ENCODE results near the gene CXCL3.

The CXCL3 gene

DNA sequence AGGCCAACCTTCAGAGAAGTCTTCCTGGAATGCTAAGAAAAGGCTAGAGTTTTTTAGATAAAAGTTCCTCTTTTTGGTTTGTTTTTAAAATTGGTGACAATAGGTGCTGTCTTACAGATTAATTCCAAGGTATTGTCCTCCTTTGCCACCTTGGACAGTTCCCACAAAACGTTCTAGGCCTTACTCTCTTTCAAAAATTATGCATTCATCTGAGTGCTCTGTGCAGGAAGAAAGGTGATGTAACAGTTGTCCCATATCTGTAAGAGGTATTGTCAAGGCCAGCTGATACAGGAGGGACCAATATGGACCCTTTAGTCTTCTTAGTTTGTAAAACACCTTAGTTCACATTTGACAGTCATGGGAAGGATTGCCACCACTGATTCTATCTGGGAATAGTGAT, 24.2 kb downstream of the CXCL3 start:
- DNase-seq (ENCODE audit: low spot score): no peak

DNA sequence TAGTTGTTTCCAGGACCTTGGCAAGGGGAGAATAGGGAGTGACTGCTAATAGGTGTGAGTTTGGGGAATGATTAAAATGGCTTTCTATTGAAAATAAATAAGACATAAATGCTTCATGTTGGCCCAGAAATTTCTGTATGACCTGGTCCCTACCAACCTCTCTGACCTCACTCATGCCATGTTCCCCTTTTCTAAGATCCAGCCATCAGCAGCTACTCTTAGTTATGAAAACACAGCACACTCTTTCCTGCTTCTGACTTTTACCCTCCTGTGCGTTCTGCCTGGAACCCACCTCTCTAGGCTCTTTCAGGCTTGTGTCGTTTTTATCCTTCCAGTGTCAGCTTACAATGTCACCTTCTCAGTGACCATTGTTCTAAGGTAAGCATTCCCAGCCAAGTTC, 25.2 kb downstream of the CXCL3 start:
- no peak for DNase-seq (ENCODE audit: low spot score)

DNA sequence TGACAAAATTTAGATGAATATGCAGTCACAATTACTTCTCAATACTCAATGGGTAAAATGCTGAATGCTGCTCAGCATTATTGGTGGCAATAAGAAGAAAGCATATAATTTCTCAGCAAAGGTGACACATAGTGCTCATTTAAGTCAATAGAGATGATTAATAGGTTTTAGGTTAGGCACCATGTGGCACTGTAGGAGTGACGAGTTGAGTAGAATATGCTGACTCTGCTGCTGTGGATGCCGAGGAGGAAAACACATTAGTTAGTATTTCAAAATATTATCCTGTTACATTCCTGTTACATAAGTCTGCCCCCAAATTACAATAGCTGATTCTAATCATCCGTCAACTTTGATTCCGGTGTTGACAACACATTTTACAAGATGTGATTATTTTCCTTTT, 26.4 kb downstream of the CXCL3 start:
- DNase-seq (ENCODE audit: low spot score): no peak

DNA sequence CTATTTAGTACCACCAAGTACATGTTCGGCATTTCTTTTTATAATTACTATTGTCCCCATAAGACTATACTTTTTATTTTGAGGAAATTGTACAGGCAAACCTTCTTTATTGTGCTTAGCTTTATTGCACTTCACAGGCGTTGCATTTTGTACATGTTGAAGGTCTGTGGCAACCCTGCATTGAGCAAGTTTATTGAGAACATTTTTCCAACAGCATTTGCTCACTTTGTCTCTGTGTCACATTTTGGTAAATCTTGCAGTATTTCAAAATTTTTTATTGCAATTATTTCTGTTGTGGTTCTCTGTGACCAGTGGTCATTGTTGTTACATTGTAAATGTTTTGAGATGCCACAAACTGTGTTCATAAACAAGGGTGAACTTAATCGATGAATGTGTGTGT, 29.2 kb downstream of the CXCL3 start:
- DNase-seq (ENCODE audit: low spot score): no peak

DNA sequence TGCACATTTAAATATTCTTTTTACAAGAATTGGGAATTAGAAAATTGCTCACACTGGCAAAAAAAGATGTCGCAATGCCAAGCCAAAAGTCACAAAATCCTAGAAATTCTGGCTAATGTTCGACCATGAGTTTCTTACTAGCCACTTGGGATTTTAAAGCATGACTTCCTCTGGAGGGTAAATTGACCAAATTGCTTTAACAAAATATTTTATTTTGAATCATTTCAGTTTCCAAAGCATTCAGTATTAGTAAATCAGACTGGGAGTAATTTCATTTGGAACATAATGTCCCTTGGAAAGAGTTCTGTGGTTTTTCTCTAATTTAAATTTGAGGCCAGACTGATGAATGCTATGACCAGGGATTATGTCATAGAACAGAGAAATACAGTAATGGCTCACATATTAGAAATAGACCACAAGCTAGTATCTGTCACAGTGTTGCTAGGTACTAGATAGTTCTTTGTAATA, 32.4 kb downstream of the CXCL3 start:
- DNase-seq (ENCODE audit: low spot score): no peak

DNA sequence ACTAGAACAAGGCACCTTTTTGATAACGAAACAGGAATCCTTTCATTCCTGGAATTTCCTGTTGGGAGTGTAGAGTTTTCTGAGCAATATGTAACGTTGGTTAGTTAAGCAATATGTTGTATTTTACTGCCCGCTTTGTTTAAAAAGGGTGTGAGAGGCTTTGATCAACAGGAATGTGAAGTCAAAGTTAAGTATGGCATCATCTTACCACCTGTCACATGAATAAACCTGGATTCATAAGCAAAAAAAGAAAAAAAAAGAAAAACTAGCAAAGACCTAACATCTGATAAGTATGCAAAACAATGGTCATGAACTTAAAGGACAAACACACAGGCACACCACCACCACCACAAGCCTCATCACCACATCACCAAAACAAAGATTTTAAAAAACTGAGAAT, 33.0 kb downstream of the CXCL3 start:
- no peak for DNase-seq (ENCODE audit: low spot score)

DNA sequence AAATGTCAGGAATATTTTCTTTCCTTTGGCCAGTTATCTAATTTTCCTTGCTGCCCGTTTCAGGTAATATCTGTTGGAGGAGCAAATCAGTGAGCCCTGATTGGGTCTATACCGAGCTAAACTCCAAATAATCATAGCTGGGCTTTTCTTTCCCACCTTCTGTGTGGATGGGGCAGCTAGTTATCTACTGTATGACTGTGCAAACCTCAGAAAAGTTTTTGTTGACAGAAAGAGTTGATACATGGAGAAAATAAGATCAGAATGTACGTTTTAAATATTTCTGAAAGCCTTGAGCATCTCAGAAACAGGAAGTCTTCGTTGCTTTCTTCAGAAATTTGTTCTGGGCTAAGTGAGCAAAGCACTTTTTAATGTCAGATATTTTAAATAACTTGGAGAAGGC, 33.8 kb downstream of the CXCL3 start:
- no peak for DNase-seq (ENCODE audit: low spot score)

DNA sequence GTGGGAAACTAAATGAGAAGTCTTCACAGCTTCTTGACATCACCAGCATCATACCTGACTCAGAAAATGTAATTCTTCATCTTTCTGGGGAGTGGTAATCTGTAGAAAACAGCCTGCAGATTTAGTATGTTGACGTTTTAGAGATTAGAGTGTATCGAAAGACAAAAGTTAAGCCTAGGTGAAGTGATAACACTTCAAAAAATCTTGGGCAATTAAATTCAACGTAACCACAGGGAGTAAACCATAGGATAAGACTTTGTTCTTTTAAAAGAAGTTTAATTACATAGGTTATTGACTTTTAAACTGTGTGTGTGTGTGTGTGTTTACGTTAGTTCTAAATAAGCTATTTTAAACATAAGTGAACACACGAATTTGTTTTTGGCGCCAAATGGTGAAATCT, 38.2 kb downstream of the CXCL3 start:
- no peak for DNase-seq (ENCODE audit: low spot score)

DNA sequence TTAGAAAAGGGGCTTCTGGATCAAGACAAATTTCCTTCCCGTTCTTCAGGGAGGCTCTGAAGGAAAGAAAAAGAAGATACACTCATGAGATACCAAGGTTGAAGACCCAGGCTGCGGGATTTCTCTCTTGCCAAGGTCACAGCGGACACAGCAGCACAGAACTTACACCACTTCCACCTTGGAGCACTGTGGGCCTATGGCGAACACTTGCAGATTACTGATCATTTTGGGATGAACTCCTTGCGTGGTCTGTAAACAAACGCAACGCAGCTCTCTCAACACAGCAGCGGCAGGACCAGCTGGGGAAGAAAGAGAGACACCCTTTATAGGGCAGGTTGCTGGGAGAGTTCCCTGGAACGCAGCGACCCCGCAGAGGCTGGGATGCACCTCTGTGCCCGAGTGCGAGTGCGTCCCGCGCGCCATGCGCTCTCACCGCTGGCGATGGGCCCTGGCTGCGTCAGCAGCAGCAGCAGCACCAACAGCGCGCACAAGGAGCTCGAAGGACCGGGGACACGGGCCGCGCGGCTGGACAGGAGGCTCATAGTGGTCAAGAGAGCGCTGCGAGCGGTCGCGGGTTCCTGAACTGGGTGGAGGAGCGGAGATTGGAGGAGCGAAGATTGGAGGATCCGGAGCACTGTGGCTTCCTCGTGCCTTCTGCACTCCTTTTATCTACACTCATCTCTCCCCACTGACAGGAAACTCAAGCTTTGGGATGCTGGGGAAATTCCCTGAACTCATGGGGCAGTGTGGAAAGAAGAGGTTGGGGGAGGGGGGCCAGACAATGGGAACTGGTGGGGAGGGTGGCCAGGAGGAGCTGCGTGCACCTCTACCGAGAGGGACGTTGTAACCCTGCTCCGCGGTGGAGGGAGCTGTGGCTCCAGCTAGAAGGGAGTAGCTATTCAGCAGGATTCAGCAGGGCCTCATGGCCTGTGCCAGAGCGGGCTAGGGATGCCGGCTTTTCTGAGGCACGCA, 40.2 kb downstream of the CXCL3 start, which contains the start of gene CXCL5:
Gene CXCL5, minus strand, starts transcription at position 638 of the 972 bp plus-strand sequence. Its CDS starts 96 bp downstream, at position 542.
- DNase-seq (ENCODE audit: low spot score): no peak

DNA sequence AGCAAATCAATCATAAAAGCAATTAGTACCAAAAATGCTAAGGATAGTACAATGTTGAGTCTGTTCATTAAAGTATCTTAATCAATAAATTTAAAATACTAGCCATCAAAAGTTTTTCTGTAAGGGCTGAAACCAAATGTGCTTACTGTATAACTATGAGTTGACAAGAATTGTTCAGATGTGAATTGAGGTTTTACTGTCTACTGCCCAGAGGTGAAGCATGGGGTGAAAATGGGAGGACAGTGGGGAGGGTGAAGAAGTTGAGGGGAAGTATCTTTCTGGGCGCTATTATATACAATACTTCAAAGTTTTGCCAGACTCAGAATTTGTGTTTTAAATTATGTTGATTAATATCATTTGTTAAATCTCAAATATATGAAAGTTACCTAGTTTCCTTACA, 46.4 kb downstream of the CXCL3 start:
- no peak for DNase-seq (ENCODE audit: low spot score)

DNA sequence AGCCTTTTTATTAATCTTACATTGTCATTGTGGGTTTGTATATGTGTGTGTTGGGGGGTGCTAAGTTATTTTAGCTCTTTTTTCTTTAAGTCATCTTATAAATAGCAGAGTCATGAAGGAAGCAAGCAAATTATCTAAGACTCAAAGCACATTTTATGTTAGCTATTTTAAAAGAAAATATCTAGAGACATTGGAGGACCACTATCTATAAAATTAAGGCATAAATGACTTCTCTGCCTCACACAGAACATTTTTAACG, 46.8 kb downstream of the CXCL3 start:
- no peak for DNase-seq (ENCODE audit: low spot score)

DNA sequence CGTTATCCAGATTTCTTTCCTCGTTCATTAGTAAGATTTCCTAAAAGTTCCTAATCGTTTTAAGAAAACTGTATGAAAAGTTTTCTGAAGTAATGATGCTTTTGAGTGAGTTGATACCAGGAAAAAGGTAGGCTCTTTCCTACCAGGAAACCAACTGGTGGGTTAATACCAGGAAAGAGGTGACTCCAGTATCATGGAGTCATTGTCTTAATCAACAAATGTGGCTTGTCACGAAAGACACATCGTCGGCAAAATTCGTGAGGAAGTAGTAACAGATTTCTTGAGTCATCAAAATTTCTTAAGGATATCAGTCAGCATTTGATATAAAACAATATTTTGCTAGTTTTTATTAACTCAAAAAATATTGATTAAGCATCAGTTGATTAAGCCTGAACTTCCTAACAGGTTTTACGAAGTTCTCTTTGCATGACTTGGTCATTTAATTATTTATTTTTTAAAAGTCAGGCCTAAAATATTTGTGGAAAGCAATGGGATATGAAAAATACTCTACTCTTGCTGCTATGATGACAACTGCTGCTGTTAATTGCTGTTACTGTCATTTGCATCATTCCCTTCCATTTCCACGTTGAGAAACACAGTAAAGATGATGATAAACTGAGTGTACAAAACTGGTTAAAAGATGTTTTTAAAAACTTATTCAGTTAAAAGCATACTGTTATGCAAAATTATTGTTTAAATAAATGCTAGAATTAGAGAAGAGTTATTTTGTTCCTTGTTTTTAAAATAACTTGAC, 47.3 kb downstream of the CXCL3 start:
- no peak for DNase-seq (ENCODE audit: low spot score)

DNA sequence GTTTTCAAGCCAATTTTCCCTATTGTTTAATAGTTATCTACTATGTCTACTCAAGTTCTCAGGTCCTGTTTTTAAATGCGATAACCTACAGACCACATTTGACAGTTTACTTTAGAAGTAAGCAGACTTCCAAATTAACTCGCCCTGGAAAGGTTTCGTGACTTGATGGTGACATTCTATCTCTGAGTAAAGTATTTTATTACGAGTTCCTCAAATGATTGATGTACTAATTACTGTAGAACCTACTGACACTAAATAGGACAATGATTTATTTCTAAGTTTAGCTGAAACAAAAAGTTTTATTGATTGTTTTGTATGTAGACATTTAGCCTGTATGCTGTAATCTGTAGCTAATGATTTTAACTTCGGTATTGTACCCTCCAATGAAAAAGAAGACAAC, 48.6 kb downstream of the CXCL3 start:
- DNase-seq (ENCODE audit: low spot score): no peak

DNA sequence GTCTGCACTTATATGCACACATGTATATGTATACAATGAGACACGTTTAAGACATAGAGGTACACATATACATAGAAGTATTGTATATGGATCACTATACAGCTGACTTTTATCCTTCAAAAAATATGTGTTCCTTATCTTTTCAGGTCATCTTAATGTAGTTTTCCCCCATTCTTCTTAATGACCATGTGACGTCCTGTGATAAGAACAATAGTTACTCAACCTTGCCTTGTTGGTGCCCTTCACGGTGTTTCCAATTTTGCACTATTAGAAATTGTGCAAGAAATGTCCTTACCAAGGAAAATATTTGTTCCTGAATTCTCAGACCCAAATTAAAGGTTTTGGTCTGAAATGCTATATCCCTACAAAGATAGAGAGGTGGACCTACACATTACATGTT, 49.5 kb downstream of the CXCL3 start:
- DNase-seq (ENCODE audit: low spot score): no peak

DNA sequence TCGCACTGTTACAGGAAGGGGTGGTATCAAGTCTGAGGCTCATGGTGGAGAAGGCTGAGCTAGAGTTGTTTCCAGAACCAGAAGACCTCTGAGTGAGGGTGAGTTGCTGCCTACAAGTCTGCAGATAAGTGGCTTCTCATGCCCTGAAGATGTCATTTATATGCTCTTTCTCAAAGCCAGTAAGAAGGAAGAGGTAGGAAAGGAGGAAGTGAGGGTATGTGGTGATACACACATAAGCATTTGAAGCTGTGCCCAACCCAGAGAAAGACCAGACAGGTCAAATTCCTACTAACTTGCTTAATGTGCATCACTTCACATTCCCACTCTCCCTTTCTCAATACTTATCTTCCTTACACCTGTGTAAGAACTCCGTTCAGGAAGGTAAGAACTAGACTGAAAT, 50.4 kb downstream of the CXCL3 start, which contains the start of gene PPBP:
Gene PPBP, minus strand, starts transcription at position 130 of the 400 bp plus-strand sequence. Its CDS starts 87 bp downstream, at position 43.
- no peak for DNase-seq (ENCODE audit: low spot score)
